GM21381 (cell line): ENCODE data around the gene UBR4.
"Not testable (repeated sequence)": the region's sequence is repeated elsewhere in the genome, so short reads cannot be mapped to it uniquely, and the experiment has no call there.

Experiments used
- ATAC-seq: cut with Tn5 transposase; IDR thresholded peaks from one replicate; pipeline ENCODE4 v1.9.1; 2021; ENCODE audit warnings: mild to moderate bottlenecking, moderate library complexity; ENCODE audit not compliant: unreplicated experiment

UBR4 gene

DNA sequence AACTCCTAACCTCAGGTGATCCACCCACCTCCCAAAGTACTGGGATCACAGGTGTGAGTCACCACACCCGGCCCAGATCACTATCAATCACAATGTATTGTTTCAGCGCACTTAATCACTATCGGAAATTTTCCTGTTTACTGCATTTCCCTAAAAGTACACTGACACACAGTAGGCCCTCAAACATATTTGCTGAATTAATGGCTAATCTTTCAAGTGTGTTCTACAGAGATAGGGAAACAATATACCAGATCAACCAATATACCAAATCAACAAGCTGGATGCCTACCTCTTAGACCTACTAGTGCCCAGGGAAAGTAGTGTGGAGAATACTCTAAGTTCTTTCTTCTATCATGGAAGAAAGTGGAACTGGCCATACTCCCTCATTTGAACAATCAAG is 17.1 kb downstream of the UBR4 start:
- ATAC-seq: no peak

DNA sequence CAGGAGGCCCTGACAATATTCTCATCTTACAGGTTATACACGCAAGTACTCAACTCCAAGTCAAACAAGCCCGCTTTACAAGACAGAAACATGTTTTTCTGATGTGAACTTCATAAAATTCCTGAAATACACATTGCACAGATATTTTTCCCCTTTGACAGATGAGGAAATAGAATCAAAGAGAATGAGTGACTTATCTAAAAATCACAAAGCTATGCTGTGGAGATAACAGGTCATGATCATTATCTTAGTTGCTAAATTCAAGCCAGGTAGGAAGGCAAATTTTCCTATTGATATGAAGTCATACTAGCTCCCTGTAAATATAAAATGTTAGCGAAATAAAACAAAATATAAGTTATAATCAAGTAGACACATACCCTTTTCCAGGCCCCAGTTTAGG is 18.3 kb downstream of the UBR4 start:
- no peak for ATAC-seq

DNA sequence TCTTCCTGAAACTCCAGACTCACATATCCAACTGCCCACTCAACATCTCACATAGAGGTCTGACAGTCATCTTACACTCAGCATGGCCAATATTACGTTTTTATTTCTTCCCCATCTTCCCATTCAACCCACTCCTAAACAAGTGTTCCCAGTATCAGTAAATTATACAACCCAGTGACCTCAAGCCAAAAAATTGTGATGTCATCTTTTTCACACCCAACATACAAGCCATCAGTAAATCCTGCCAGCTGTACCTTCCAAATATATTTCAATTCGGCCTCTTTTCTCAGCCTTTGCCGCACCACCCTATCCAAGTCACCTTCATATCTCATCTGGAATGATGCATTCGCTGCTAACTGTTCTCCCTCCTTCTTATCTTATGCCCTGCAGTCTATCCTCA is 19.6 kb downstream of the UBR4 start:
- ATAC-seq: no peak

DNA sequence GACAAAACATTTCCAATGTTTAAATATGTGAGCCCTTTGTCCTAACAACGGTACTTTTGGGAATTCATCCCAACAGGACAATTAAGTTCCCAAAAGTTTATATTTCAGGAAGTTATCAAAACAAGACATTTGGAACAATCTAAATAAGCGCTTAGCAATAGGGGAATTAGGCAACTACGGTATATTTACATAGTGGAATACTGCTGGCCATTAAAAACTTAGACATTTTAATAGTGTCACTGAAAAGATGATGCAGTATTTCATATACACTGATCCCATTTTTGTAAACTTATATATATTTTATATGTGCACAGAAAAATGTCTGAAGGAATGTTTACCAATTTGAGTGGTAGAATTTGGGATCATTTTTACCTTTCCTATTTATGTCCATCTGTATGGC is 20.8 kb downstream of the UBR4 start:
- ATAC-seq: no peak

DNA sequence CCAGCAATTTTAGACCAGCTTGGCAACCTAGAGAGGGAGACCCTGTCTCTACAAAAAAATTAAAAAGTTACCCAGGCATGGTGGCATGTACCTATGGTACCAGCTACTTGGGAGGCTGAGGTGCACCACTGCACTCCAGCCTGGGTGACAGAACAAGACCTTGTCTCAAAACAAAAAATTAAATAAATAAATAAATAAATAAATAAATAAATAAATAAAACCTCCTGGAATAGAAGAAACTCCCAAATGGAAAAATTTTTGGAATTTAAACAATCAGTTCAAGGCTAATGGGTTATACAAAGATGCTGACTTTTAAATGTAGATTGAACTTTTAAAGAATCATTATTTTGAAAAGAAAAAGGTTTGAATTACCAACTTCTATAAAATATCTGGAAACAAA is 22.2 kb downstream of the UBR4 start:
- ATAC-seq: no peak

DNA sequence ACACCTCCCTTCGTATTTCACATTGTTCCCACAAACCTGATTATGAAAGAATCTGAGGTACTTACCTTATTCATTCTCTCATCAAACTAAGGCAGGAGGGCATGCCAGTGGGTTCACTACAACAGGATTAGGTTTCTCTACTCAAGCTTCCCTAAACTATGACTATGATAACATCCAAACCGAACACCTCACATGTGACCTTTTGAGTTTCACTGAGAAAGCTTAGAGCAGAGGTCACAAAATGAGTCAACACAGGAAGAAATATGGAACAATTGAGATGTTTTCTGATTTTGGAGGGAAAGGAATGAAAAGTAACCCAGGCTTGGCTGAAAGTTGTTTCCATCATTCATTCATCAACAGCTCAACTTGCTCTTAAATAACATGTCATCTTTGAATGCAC is 24.1 kb downstream of the UBR4 start:
- no peak for ATAC-seq

DNA sequence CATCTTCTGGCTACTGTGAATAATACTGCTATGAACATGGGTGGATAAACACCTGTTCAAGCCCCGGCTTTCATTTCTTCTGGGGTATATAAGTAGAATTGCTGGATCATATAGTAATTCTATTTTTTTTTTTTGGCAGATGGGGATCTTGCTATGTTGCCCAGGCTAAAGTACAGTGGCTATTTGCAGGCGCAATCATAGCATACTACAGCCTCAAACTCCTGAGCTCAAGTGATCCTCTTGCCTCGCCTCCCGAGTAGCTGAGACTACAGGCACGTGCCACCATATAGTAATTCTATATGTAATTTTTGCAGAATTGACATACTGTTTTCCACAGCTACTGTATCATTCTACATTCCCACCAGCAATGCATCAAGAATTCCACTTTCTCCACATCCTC is 27.8 kb downstream of the UBR4 start:
- no peak for ATAC-seq

DNA sequence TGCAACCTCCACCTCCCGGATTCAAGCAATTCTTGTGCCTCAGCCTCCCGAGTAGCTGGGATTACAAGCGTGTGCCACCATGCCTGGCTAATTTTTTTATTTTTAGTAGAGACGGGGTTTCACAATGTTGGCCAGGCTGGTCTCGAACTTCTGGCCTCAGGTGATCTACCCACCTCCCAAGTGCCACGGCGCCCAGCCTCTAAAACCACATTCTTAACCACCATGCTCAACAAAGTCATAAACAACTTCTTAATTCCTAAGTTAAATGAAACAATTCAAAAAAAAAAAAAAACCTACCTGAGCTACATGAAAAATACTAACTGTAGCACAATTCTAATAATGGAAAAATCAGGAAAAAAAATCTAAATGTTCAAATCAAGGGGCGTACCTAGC is 29.8 kb downstream of the UBR4 start:
- ATAC-seq: not testable (repeated sequence)

DNA sequence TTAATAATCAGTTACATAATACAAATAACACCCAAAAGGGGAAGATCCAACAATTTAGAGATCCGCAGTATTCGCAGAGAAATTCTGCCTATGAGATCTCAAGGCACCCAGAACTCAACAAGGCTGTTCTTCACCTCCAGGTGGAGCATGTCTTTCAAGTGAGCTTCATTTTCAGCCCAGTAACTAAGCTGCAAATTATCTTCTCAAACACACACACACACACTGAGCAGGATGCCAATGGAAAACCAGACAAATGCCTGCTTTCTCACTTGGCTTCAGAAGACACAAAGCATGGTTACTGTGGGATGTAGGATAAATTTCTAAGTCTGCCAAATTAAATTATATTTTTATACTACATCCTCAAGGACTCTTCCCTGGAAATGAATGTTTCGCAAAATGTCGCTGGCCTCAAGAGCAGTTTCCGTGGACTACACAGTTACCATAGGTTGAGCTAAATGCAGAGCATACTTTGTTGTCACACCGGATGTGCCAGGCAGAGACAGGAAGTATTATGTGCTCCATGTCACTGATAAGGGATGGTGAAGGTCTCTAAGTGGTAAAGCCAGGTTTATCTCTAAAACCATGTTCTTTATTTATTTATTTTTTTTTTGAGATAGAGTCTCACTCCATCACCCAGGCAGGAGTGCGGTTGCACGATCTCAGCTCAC is 30.3 kb downstream of the UBR4 start:
- ATAC-seq: no peak

DNA sequence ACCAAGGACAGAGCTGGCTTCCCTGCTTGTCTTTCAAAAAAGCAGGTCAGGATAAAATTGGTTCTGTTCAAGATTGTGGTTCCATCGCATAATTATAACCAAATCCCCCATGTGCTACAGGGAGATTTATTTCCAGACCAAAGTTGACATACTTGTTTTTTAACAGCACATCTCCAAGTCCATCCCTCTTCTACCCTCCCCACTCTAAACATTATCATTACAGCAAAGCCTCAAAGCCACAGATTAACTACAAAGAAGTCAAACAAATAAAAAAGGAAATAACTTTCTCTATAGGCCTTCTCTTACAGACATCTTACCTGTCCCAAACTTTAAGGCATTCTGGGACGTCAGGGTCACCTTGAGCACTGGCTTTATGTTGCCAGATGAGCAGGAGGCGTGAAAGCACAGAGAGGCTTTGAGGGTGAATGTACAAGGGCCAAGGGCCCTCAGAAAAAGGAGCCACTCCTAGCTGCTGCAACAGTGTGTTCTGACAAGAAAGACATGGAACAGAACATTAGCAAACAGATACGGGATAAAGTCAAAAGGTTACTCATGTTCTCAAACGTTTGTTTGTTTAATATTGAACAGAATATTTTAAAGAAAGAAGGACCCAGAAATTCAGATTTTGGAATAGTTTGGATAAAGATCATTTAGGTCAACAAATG is 31.2 kb downstream of the UBR4 start:
- ATAC-seq: no peak

DNA sequence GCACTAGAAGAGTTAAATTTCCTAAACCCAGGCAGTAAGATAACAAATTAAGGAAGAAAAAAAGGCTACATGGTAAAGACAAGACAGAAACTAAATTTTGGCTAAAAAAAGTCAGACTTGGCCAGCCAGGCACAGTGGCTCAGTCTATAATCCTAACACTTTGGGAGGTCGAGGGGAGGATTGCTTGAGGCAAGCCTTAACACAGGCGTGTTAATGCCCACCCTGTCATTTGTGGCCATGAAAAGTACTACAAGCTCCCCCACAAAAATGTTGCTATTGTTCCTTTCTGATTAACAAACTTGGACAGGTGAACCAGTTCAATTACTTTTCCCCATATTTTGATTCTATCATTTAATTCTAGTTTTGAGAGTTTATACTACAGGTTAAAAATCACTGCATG is 32.3 kb downstream of the UBR4 start:
- no peak for ATAC-seq

DNA sequence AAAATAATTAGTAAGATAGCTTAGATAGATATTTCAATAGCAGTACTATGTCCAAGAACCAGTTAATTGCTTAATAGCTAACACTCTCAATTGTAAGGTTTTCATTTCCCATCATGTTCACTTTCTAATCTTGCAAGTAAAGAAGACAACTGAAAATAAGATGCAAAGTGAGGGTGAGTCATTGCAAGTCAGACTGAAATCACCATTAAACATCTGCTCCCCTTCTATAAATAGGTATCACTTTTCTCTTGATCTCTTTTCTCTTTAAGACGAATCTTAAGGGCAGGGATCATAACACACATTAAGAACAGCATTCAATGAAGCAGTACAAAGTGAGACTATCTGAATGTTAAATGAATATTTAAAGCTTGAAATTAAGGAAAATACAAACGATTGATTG is 40.4 kb downstream of the UBR4 start:
- ATAC-seq: peak; percentile 69

DNA sequence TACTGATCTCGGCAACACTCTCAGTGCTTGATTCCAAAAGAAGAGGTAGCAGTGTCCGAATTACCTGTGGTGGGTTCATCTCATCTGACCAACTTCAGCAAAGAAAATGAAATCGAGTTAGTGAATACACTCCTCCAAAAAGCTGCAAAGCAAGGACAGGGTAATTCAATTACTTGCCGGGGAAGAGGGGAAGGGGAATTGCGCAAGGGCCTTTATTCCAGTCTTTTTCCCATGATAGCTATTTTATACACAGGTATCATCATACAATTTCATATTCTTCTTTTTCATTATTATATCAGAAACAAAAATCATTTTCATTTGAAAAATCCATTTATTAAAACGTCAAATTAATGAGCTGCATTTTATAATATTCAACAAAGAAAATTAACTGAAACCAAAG is 42.9 kb downstream of the UBR4 start:
- ATAC-seq: no peak

DNA sequence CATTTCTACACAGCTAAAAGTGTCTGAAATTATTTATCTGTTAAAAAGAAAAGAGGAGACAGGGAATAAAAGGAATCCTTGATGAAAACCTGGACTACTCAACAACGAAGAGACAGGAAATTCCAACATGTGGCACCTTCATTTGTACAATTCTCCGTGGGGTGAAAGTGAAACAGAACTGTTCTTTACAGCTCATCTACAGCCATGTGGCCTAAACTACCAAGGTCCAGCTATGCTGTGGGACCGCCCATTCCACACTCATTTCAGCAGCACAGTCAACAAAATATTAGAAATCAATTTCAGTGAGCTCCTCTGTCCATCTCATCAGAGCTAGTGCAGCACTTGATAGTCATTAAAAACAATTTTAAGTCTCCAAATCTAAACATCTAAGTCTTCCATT is 44.0 kb downstream of the UBR4 start:
- ATAC-seq: no peak

DNA sequence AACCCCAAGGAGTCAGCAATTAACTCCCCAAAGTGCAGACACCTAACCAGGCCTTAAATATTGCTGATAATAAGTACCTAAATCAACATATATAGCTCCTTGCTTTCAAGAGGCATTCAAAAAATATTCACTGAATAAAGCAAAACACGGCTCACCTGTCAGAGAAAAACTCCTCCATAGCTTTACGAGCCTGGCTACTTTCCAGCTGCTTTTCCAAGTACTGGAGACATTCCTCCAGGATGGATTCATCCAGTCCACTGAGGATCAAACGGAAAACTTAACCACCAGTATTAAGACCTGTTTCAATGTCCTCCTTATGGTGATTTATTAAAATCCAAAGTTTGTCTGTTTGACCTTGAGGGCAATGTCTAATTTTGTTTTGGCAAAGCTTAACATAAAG is 44.6 kb downstream of the UBR4 start:
- no peak for ATAC-seq

DNA sequence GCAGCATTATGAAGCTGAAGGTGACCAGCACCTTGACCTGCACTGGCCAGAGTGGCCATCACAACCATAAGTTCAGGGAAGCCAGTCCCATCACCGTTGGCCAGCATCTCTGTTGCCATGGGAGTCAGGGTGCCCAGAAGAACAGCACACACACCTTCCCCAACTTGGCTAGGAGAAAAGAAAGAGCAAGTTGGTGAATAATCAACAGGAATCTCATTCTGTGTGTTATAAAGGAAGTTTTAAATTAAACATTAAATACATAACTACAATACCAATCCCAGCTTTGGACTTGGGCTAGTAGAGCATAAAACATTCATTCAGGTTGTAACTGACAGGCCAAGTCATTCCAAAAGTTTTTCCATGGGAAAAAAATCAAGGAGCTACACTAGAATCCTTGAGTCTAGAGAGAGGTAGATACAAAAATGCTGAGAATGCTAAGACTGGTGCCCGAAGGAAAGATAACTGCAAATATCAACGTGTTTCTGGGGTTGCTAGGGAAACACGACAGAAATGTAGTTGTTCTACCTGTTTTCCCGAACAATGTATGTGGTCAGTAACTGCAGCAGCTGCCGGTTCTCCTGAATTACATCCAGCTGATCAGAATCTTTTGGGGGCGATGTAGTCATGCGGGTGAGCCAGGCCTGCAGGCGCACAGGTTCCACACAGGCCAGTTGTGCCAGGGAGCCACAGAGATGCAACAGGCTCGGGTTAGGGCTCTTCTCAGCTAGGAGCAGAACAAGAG is 45.6 kb downstream of the UBR4 start:
- ATAC-seq: no peak

DNA sequence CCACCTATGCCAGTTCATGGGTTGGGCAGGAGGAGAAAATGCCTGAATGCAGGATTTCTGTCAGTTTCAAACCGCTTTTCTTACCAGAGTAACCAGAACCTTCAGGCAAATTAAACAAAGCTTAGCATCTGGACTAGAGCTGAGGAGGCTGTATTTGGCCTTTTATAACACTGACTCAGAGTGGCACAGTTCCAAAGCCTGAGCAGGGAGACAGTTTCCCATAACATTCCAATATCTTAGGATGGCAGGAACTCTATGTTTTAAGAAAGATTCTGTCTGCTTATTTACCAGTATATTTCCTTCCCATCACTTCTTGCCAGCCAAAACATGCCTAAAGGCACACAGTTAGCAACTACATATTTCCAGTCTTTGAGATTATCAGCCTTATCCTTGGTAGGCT is 46.8 kb downstream of the UBR4 start:
- ATAC-seq: no peak

DNA sequence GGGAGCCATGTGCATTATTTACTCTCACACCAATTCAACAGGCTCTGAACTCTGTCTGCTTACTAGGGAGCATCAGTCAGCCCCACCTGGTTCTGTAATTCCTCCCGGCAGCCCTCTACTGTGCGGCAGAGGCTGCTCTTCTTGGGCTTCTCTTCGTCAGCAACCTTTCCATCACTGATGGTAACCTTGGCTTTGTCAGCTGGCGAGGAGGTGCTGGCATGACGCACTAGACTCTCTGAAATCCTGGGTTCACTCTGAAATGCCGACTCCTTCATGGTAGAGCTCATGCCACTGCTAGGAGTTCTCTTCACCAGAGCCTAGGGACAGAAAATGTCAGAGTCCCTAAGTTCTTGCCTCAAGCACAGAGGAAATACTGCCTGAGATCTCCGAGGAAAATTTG is 49.2 kb downstream of the UBR4 start:
- ATAC-seq: no peak

DNA sequence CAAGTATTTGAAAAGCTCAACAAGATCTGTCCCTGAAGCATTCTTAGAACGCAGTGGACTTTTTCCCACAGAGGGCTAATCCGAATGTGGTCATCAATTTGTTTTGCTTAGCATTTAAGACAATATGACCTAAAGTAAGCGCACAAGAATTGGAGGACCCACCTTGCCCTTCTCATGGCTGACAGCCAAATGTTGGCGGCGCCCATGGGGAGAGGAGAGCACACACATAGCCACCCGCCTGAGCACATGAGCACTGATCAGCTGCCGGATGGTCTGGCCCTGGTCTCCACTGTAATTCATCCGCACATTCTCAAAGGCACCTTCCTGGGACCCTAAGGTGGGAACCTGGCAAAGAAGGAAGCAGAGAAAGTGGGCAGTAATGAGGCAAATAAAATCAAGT is 52.4 kb downstream of the UBR4 start:
- ATAC-seq: no peak

DNA sequence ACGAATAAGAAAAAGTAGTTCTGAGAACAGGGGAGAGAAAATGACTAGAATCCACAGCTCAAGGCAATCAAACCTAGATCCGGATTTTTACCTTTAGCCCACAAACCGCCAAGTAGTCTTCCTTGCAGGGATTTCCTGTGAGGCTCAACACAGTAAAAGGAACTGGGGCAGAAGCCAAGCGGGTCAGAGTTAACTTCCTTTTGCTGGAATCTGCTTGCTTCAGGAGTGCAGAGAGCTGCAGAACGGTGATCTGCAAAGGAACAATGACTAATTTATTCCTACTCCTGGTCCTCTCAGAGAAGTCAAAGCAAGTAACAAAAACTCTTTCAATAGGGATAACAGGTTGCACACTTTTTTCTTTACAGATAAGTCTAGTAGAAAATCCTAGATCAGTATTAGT is 53.4 kb downstream of the UBR4 start:
- ATAC-seq: no peak

DNA sequence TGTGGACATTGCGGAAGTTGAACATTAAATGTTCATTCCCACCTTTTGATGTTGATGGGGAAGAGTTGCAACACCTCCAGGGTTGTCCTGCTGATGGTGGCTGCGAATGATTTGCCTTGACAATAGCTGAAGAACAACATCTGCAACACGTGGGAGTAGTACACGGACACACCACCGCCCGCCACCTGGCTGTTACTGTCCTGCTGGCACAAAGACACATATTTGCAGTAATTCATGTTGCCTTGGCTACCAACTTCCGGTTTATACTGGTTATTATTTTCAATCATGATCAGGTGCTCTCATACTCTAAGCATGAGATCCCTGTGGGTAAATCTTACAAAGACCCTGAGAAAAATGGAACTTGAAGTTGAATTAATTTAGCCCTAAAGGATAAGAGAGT is 55.2 kb downstream of the UBR4 start:
- ATAC-seq: no peak

DNA sequence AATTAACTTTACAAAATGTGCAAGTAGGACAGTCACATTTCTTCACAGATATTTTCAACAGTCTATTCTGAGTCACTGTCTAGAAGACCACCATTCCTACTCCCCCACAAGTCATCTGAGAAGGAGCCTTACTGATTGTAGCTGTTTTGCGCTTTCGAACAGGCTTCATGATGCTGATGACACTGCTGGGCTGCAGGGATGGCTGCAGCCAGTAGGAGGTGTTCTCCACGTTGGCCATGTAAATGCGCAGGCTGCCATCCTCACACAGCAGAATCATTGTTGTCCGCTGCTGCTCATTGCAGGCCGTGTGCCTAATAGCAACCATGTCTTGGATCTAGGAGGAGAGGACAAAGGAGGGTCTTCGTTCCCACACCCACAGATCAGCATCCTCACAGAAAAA is 56.9 kb downstream of the UBR4 start:
- no peak for ATAC-seq
